ENCODE data around the gene BORCS8.

DNA sequence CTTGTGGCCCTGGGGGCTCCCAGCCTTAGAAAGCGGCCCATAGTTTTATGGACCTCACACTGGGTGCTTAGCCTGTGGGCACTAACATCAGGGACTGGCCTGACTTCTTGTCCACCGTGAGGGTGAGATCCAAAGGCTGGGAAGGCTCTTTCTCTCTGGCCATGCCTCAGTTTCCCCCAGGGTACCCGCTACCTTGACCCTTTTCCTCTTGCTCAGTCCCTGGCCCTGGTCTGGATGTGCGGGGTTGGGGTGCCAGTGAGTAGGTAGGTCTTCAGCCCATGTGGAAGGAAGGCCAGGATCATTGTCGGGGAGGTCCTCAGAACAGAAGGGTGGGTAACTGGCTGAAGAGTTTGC, 52.1 kb downstream of the BORCS8 start:
- TF ChIP-seq, protein P1, sequence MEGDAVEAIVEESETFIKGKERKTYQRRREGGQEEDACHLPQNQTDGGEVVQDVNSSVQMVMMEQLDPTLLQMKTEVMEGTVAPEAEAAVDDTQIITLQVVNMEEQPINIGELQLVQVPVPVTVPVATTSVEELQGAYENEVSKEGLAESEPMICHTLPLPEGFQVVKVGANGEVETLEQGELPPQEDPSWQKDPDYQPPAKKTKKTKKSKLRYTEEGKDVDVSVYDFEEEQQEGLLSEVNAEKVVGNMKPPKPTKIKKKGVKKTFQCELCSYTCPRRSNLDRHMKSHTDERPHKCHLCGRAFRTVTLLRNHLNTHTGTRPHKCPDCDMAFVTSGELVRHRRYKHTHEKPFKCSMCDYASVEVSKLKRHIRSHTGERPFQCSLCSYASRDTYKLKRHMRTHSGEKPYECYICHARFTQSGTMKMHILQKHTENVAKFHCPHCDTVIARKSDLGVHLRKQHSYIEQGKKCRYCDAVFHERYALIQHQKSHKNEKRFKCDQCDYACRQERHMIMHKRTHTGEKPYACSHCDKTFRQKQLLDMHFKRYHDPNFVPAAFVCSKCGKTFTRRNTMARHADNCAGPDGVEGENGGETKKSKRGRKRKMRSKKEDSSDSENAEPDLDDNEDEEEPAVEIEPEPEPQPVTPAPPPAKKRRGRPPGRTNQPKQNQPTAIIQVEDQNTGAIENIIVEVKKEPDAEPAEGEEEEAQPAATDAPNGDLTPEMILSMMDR (IDR thresholded peaks at IDR 0.05) = no peak
- no peak for TF ChIP-seq POLR2A (IDR thresholded peaks at IDR 0.05)

Measured in Peyer's patch (tissue), 4 donors.